Hematopoietic multipotent progenitor cell (in vitro differentiated cells): ENCODE data around the gene DPP10. TPM values are rescaled to one million over a fixed set of nuclear protein-coding genes. Genes with fewer than 3 reads are reported as not detected.
"Not testable (repeated sequence)": the region's sequence is repeated elsewhere in the genome, so short reads cannot be mapped to it uniquely, and the experiment has no call there.

Experiments used
- DNase-seq, 3 donors: peaks; one replicate each; pipeline ENCODE4 v3.0.0-alpha.2; 2011 to 2015; ENCODE audit warnings: low read depth in 2 of 3, low spot score in 2 of 3
- total RNA-seq: library from RNA; depleted of rRNA; stranded (reverse); fragments of >200 nt; gene quantifications from one replicate; pipeline ENCODE4 v1.2.3, GENCODE V29; 2012

DPP10 gene
- total RNA-seq, 1 donor, result 1.9 TPM

DNA sequence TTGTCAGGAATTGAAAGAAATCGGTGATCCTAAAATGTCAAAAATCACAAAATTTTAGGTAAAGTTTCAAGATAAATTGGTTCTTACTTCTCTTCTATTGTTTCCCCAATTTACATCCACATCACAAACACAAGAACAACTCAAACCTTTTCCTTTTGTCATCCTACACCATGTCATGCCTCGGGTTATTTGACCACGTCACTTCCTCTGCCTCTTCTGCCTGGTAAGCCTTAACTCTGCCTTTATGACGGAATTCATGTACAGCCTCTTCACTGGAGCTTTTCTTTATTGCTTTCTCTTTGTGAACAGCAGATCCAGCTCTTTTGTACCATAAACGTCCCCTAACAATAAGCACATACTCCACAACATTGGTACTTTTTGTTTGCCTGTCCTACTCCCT lies 258.0 kb downstream of the DPP10 start:
- DNase-seq, result no peak

DNA sequence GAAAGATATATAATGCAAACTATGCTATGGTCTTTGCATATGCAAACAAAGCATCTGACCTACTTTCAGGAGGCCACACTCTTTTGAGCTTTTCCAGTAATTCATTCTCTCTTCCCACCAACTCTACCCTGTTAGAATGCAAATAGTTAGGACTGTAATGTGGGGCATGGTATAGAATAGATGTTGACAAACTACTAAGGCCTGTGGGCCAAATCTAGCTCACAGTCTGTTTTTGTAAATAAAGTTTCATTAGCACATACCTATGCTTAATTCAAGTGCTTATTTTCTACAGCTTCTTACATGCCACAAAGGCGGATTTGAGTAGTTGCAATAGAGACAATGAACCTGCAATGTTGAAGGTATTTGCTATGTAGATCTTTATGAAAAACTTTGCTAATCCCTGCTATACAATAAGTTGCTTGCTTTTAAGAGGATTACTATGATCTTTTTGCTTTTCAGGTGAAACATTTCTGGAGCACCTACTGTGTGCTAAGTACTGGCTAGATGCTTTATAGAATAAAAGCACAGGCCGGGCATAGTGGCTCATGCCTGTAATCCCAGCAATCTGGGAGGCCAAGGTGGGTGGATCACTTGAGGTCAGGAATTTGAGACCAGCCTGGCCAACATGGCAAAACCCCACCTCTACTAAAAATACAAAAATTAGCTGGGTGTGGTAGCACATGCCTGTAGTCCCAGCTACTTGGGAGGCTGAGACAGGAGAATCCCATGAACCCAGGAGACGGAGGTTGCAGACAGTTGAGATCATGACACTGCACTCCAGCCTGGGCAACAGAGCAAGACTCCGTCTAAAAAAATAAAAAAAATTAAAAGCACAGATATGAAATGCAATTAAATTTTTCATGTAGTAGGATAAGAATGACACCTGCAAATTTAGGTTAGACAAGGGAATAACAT lies 267.8 kb downstream of the DPP10 start:
- no peak for DNase-seq

DNA sequence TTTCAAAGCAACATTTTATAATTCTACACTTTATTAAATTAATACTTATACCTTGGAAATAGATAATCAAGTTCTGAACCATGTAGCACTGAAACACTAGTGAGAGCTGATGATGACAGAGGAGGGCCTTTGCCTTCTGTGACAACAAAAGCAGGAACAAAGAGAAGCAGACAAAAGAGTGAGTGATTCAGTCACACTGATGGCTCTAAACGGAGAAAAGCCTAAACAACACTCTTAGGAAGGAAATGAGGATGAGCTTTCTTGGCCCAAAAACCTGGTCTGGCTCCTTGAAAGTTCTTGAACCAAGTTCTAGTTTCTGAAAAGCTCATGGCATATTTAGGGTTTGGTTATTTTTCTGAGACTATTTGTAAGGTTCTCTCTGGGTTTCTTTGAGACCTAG lies 271.9 kb downstream of the DPP10 start:
- DNase-seq, result no peak

DNA sequence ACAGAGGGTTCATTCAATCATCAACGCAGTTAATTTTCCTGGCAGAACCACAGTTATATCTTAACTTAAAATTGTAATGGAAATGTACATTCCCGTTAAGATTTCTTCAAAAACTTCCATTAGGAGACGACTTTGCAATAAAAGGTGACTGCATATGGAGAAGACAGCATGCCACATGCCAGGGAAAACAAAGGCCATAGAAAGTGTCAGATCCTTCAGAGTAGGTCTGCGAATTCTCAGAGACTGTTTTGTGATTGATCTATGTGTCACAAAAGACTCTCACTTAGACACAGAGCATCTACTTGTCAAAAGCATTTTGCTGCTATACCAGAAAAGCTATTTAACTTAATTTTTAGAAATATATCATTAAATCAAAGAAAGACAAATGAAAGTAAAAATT lies 274.6 kb downstream of the DPP10 start:
- DNase-seq, result no peak

DNA sequence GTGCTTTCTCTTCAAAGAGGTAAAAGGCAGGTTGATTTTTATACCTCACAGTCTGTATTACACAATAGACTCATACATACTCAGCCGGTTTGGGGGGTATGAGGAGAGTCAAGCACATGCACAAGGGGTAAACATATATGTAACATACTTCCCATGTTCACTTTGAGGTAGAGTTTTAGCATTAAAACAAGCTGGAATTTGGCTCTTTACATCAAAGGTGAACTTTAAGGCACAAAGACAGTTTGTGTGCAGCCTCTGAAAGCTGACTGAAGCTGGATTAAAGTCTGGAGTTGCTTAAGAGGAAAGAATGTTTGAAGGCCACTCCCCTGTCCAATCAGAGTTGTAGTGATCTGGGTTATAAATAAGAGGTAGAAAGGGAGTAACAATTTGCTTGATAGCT lies 282.0 kb downstream of the DPP10 start:
- no peak for DNase-seq

DNA sequence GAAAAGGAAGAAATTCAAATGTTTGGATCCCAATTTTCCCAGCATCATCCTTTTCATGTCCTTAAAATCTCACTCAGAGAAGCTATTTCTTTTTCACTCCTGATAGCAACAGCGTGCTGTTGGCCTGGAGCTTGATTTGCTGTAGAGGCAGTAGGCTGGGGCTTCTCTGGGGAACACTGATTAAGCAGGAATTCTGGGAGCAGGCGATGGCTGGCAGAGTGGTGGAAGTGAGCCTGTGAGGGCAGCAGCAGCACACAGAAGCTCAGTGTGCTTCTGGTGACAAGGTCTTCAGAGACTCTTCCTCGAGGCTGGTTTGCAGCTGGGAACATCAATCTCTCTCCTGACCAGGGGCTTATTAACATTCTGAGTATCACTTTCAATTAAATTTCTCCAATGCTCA lies 284.6 kb downstream of the DPP10 start:
- DNase-seq, result no peak

DNA sequence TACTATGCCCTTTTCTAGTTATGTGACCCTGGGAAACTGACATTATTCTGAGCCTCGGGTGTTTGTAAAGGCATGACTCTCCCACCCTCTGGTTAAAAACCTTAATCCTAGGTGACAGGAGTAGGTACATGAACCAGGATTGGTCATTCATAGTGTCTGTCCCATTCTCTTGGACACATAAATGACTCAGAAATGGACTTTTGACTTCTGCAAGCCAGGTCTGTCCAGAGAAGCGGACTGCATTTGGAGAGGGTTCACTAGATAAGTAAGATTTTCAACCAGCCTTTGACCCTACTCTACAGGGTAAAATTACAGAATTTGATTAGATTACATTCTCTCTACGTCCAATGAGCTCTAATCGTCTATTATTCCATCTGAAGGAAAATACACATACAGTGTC lies 285.9 kb downstream of the DPP10 start:
- no peak for DNase-seq

DNA sequence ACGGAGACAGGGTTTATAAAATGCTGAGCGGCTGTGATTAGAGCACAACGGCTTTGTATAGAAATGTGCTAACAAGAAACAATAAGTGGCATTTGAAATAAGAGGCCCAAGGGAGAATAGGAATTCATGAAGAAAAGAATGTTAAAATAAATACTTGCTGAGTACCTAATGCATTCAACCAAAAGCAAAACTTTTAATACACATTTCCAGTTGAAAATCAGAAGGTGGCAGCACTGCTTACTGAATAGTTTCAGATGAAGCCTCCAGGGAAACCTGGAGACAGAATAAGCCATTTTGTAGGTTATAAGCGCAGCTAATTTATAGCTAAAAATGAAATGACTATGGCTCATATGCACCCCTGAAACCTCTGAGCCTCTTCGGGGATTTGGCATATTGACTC lies 286.6 kb downstream of the DPP10 start:
- no peak for DNase-seq

DNA sequence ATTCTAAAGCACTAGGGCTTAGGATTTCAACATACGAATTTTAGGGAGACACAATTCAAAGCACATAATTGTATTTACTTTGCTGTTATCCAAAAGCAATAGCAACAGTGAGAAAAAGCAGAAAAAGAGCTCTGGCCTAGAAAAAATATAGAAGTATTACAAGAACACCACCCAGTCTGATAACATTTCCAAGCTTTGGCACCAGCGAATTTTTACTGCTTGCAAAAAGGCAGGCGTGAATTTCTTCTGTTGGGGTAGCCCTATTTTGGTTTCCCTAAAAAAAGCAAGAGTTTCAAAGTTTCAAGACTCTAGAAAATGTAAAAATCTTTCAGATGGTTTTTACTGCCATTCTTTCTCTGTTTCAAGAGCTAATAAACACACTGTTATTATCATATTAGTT lies 292.7 kb downstream of the DPP10 start:
- DNase-seq, result no peak

DNA sequence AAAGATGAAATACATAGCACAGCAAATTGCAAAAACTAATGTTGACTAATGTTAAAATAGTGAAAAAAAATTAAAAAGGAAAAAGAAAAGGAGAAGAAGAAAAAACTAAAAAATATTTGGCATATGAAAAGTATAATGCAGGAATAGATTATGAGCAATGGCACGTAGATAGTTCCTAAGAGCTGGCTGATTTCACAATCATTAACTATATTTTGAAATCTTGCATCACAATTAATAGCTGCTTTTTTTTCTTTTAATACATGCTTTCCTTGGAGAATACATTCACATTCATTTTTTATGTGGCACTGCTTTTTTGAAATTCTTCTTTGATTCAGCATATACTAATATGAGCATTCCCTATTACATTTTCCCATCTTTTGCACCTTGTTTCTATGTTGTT lies 299.8 kb downstream of the DPP10 start:
- no peak for DNase-seq

DNA sequence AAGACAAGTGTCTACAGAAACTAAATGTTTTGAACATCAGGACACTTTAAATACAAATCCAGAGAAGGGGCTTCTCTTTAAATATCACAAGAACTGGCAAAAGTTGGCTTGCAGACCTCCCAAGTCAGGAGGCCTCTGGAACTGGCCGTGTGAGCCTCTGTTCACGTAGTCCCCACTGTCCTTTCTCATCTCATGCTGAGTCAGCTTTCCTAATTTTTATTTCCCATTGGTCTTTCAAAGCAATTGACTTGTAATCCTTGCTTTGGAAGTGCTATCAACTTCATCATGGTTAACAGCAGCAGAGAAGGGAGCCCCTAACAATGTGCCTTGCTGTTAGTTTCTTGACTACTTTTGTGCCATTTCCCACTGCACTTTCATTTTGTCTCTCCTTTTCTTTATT lies 303.3 kb downstream of the DPP10 start:
- DNase-seq, result no peak

DNA sequence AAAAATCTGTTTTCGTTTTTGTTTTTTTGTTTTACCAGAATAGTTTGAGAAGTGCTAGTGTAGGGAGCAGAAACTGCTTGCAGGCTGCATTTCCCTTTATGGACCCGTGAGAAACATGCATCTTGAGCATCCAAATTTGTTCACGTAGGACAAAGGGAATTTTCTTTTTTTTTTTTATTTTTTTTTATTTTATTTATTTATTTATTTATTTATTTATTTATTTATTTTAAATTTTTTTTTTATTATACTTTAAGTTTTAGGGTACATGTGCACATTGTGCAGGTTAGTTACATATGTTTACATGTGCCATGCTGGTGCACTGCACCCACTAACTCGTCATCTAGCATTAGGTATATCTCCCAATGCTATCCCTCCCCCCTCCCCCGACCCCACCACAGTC lies 305.7 kb downstream of the DPP10 start:
- not testable (repeated sequence) for DNase-seq

DNA sequence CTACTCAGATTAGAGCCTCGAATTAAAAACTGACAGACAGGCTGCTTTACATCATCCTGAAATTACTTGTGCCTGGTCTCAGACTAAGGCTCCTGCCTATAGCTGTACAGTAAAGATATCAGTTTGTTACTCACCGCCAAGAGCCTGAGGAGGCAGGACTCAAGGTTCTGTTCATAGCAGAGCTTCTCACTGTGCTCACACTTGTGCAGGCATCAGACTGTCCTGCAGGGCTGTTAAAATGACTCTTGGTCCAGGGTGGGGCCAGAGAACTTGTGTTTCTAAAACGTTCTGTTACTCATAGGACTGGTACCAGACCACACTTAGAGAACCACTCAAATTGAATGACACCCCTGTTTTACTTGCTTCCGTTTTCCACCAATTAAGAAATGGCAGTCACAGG lies 310.0 kb downstream of the DPP10 start:
- no peak for DNase-seq

DNA sequence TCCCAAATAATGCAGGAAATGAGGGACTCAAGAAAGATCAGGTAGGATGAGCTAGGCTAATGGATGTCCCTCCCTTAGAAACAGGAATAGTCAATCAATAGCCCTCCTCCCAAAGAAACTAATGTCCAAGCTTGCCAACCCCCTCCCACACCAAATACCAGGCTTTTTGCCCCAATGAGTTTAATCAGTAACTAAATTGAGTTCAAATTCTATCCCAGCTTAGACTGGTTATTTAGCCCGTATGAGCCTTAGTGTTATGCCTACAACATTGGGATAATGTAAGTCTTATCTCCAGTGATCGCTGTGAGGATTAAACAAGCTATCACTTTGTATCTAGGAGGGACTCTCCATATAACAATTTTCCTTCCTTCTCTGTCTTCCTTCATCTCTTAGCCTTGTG lies 310.7 kb downstream of the DPP10 start:
- DNase-seq, result no peak

DNA sequence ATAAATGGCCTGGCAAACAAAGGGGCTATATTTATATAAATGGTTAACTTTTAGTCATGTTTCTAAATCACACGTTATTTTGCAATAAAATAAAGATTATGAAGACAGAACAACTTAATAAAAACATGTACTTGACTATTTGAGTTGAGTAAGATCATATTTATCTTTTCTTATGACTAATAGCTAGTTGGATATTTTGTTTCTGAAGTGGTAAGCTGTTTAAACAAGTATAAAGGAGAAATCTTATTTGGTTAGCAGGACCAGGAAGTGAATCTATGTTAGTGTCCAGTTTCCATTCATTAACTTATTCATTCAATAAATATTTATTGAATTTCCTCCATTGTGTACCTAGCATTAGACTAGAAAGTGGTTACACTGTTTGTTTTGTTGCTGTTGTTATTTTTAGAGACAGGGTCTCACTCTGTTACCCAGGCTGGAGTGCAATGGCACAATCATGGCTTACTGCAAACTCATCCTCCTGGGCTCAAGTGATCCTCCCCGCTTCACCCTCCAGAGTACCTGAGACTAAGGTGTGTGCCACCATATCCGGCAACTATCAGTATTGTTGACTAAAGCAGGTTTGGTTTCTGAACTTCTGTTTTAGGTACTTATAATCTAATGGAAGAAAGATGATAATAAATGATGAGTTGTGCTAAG lies 312.6 kb downstream of the DPP10 start:
- DNase-seq, result no peak

DNA sequence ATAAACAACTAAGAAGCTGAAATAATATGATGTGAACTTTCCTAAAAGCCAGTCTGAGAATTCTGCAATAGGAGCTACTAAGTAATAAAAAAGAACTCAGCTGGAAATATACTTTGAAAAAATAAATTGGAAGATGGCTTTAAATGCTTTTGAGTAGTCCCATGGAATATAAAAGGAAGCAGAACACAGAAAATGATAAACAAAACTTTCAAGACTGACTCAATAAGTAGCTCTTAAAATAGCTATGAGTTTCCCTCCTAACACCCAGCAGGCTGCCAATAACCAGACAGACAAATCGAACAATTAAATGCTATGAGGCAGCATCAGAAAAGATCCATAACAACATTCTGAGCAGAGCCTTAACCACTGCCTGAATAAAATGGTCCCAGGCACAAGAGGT lies 319.9 kb downstream of the DPP10 start:
- no peak for DNase-seq

DNA sequence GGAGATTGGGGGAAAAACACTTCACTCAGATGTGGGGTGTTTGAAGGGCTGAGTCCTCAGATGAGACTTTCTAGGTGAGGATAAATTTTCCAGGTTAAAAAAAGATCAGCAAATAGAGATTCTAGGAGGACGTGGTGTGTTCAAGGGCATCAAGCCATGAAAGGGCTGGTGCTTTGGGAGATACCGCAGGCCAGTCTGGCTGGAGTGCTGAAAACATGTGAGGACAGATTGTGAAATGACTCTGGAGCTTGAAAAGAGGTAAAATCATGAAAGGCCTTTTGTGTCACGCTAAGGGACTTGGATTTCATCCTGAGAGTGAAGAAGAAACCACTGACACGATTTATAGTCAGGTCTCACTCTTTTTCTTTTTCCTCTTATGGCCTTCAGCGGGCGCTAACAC lies 320.5 kb downstream of the DPP10 start:
- DNase-seq, result no peak

DNA sequence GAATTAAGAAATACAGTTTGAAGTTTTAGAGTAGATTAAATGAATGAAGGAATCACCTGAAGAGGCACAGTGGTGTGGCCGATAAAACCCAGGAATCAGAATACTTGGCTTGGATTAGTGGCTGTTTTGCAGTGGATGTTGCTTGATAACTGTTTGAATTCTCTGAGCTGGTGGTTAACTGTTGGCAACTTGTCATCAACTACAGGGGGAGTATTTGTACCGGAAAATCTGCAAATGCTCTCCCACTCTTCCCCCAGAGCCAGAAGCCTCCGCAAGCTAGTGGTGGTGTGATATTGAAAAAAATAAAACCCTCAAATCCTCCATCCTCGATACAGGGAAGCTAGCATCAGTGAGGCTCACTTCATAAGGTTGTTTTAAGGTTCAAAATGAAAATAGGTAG lies 326.7 kb downstream of the DPP10 start:
- no peak for DNase-seq

DNA sequence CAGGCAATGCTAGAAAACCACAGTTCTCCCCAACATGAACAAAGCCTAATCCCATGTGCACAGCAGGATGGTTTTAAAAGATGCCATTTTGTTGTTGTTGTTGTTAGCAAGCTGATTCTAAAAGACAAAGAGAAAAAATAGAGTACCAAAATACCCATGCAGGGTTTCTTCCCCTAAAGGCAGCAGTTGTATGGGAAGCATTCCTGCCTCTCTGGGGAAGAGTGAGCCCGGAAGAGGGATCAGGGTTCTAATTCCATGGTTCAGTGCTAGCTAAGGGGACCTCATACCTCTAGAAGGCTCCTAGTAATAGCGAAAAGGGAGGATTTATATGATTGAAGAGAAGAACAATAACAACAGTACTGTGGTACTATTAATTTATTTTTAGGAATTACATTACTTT lies 327.6 kb downstream of the DPP10 start:
- DNase-seq, result no peak

DNA sequence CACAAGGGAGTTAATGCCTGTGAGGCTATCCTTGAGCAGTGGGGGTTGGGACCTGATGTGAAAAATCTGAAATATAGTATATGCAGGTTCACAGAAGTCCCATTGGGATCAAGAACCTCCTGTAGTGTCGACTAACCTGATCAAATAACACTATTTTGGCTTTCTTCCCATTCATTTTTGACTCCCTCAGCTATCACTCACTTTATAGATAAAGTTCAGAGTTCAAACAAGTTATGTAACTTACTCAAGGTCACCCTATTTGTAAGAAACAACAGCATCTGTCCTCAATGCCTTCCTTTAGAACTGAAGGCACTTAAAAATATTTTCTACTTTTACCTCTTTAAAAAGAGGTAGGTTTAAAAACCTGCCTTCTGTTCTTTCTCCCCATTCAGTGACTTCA lies 341.6 kb downstream of the DPP10 start:
- DNase-seq, result no peak

DNA sequence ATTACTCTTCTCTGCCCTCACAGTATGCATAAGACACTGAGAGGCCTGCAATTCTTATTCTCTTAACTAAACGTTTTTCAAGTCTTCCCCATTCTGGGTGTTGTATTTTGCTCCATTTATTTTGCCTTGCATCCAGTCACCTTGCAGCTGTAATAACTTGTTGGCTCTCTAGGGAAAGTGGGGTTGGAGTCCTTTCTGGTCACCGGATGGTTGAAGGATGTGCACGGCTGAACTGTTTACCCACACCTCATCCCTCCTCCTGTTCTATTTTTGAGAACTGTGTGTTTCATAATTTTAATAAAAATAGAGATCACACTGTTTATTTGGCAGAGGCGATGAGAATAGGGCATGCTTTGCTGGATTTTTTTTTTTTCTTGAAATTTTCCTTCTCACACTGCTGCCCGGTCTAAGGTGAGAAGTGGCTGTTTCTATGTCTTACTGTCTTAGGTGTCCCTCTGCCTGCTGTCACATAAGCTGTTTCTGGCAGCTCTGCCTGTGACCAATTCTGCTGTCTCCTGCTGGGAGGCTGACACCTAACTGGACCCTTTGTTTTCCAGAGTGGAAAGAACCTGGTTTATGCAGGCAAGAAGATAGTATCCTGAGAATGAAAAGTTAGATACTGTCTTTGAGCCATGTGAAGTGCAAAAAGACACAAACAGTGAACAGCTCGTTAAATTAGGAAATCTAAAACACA lies 342.6 kb downstream of the DPP10 start:
- DNase-seq, result no peak

DNA sequence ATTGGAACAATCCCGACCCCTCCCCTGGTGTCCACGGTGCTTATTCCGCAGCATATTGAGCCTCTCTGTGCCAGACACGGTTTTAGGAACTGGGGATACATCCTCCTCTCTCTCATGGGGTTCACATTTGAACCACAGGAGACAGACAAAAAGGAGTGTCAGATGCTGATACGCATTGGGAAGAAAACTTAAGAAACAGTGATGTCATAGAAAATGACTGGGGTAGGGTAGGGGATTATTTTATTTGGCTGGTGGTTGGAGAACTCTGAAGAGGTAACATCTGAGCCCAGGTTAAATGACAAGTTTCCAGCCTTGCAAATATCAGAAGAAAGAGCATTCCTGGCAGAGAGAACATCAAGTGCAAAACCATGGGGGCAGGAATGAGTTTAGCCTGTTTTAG lies 344.5 kb downstream of the DPP10 start:
- DNase-seq, result no peak
